ENCODE results near the gene TPSAB1.
"Not testable (repeated sequence)": the region's sequence is repeated elsewhere in the genome, so short reads cannot be mapped to it uniquely, and the experiment has no call there.

TPSAB1 gene

GRCh38 chr16:1262846-1263221 lies 22.3 kb downstream of the TPSAB1 start:
- TF ChIP-seq CTCF (IDR thresholded peaks at IDR 0.05; ENCODE audit: low read depth, low read length, missing control alignments), result no peak
- no peak overlapping the region for H3K4me3 ChIP-seq (ENCODE audit: low read depth, low read length)
- no peak for DNase-seq (ENCODE audit: low read depth)

- TF ChIP-seq CTCF (IDR thresholded peaks at IDR 0.05; ENCODE audit: low read depth, low read length, missing control alignments), result no peak
- no peak overlapping the region for H3K4me3 ChIP-seq (ENCODE audit: low read depth, low read length)
- DNase-seq (ENCODE audit: low read depth), result no peak
Observed at GRCh38 chr16:1263591-1264344, 23.3 kb downstream of the TPSAB1 start.

GRCh38 chr16:1264345-1265089 lies 24.0 kb downstream of the TPSAB1 start:
- no peak overlapping the region for H3K4me3 ChIP-seq (ENCODE audit: low read depth, low read length)
- DNase-seq (ENCODE audit: low read depth), result no peak
- TF ChIP-seq CTCF (IDR thresholded peaks at IDR 0.05; ENCODE audit: low read depth, low read length, missing control alignments), result no peak

GRCh38 chr16:1265090-1265630 lies 24.7 kb downstream of the TPSAB1 start:
- no peak overlapping the region for H3K4me3 ChIP-seq (ENCODE audit: low read depth, low read length)
- no peak for TF ChIP-seq CTCF (IDR thresholded peaks at IDR 0.05; ENCODE audit: low read depth, low read length, missing control alignments)
- no peak for DNase-seq (ENCODE audit: low read depth)

- no peak for TF ChIP-seq CTCF (IDR thresholded peaks at IDR 0.05; ENCODE audit: low read depth, low read length, missing control alignments)
- H3K4me3 ChIP-seq (ENCODE audit: low read depth, low read length), result no peak overlapping the region
- DNase-seq (ENCODE audit: low read depth), result no peak
Observed at GRCh38 chr16:1265826-1266225, 25.3 kb downstream of the TPSAB1 start.

- DNase-seq (ENCODE audit: low read depth); H3K4me3 ChIP-seq (ENCODE audit: low read depth, low read length): not testable (repeated sequence)
Observed at GRCh38 chr16:1269418-1269817, 28.9 kb downstream of the TPSAB1 start.

- DNase-seq (ENCODE audit: low read depth), result no peak
- TF ChIP-seq CTCF (IDR thresholded peaks at IDR 0.05; ENCODE audit: low read depth, low read length, missing control alignments), result no peak
- H3K4me3 ChIP-seq (ENCODE audit: low read depth, low read length), result no peak overlapping the region
Observed at GRCh38 chr16:1271380-1271723, 30.8 kb downstream of the TPSAB1 start.

- DNase-seq (ENCODE audit: low read depth); H3K4me3 ChIP-seq (ENCODE audit: low read depth, low read length): not testable (repeated sequence)
Observed at GRCh38 chr16:1271724-1272413, 31.4 kb downstream of the TPSAB1 start.

Measured in GM12864 (cell line).